Psoas muscle (tissue), 8 donors: Measurements from ENCODE around the gene MYO10. TPM values are rescaled to one million over a fixed set of nuclear protein-coding genes. Genes with fewer than 3 reads are reported as not detected.

ENCODE experiments used
- ATAC-seq, 4 donors: fragments of 200-7000 bp; cut with Tn5 transposase; one replicate each; pipeline ENCODE4 v1.9.1; 2020; ENCODE audit warnings: moderate library complexity in 3 of 4, mild to moderate bottlenecking in 2 of 4
- DNase-seq, 2 donors: peaks; one replicate each; pipeline ENCODE4 v3.0.0-alpha.2; 2020
- H3K27ac ChIP-seq: fragments of 200-600 bp; one replicate; pipeline ENCODE4 v1.8.0; 2022
- H3K27me3 ChIP-seq, 3 donors: fragments of 200-600 bp in 1 of 3; one replicate each; pipeline versions ENCODE4 v1.6.1 to v1.8.0; 2013 to 2022; ENCODE audit warnings: low read length in 2 of 3, mild to moderate bottlenecking in 2 of 3, moderate library complexity in 1 of 3; ENCODE audit not compliant: insufficient read depth in 3 of 3
- H3K36me3 ChIP-seq, 2 donors: fragments of 200-600 bp in 1 of 2; one replicate each; pipeline versions ENCODE4 v1.6.1 to v1.8.0; 2013 to 2022; ENCODE audit warnings: low read depth in 1 of 2, mild to moderate bottlenecking in 1 of 2, moderate library complexity in 1 of 2; ENCODE audit not compliant: insufficient read depth in 1 of 2
- H3K4me1 ChIP-seq: fragments of 200-600 bp; one replicate; pipeline ENCODE4 v1.8.0; 2022
- H3K4me3 ChIP-seq: fragments of 200-600 bp; one replicate; pipeline ENCODE4 v1.8.0; 2022; ENCODE audit warnings: mild to moderate bottlenecking
- H3K9me3 ChIP-seq: fragments of 200-600 bp; one replicate; pipeline ENCODE4 v1.8.0; 2022
- WGBS, 3 donors: extraction: QIAGEN DNeasy Blood & Tissue Kit; methylation state at CpG; one replicate each; pipeline versions ENCODE4 v1.1.6 to v1.1.7; 2013; 5-methylcytosine and 5-hydroxymethylcytosine counted together
- intact Hi-C, 2 donors: fragments of 100-400 bp; cut with DNase I; formaldehyde crosslinking; loops; one replicate each; pipeline versions ENCODE4 v1.11.0 to v1.14.2; 2022
- polyA plus RNA-seq, 3 donors: library from polyadenylated mRNA; stranded (reverse); fragments of 200-250 nt; gene quantifications; one replicate each; pipeline ENCODE4 v1.2.3, GENCODE V29; 2013
- total RNA-seq, 4 donors: library from RNA; stranded (reverse); fragmentation: NEBNext Ultra II Directional in 2 of 4; extraction: Animal tissue kit (Norgen Biotek cat#: 25700) in 2 of 4; gene quantifications; one replicate each; pipeline versions ENCODE4 v1.2.1 to v1.2.4, GENCODE V29; 2021 to 2023
- TF ChIP-seq, protein P1 (sequence below): fragments of 200-600 bp; IDR thresholded peaks from one replicate; pipeline ENCODE4 v1.8.0; 2022; ENCODE audit warnings: antibody characterized with exemption
- donor health status: healthy with polysubstance abuse.
- donor health status: DM: no; HTN: no; CAD: no; lungs with moderate emphysema.
- donor health status: Bipolar disorder and iron deficiency.
- donor health status: healthy.
- donor health status: DM: yes; HTN: yes; CAD: no.
- donor health status: DM: no; HTN: no; CAD: no.
- donor health status: DM: no; HTN: no; CAD: no.
- donor health status: DM: yes; HTN: yes; CAD: no.

MYO10 gene
- total and polyA plus RNA-seq, 7 donors, result 1.8 to 10.9 (median 10.0) TPM

DNA sequence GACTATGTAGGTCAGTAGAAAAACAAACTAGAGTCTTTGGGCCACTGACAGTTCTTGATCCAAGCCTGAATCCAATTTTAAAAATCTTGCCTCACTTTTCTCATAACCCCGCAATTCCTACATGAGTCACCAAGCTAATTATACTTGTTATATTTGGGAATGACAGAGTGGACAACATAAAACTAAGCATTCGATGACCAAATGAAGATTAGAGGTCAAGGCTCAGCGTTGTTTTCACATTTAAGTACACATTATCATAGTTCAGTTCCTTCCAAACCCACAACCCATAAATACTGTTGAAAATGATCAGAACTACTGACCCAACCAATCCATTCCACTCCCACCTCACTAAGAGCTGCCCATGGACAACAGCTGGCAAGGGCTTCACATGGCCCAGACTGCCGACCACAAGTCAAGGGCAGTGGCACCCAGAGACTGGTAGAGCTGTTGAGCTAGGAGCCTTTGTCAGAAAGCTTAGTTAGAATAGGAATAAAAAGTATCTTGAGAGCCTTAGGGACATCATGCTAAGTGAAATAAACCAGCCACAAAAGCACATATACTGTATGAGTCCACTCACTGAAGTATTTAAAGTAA, 64.2 kb downstream of the MYO10 start:
- 62 to 84% (median 67%) methylated on average over 4 of the region's 4 CpGs for WGBS, 3 donors
- no peak for DNase-seq
- peak in 3 of 4 donors; percentile 51 to 73 (median 59) for ATAC-seq
- H3K4me3 ChIP-seq, result no peak overlapping the region
- intact Hi-C loops, result no loop called here
- TF ChIP-seq, protein P1, sequence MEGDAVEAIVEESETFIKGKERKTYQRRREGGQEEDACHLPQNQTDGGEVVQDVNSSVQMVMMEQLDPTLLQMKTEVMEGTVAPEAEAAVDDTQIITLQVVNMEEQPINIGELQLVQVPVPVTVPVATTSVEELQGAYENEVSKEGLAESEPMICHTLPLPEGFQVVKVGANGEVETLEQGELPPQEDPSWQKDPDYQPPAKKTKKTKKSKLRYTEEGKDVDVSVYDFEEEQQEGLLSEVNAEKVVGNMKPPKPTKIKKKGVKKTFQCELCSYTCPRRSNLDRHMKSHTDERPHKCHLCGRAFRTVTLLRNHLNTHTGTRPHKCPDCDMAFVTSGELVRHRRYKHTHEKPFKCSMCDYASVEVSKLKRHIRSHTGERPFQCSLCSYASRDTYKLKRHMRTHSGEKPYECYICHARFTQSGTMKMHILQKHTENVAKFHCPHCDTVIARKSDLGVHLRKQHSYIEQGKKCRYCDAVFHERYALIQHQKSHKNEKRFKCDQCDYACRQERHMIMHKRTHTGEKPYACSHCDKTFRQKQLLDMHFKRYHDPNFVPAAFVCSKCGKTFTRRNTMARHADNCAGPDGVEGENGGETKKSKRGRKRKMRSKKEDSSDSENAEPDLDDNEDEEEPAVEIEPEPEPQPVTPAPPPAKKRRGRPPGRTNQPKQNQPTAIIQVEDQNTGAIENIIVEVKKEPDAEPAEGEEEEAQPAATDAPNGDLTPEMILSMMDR, result no peak
- H3K27me3 ChIP-seq, result no peaks in the 10 kb centered on the region
- no peaks in the 10 kb centered on the region for H3K9me3 ChIP-seq
- H3K27ac ChIP-seq, result peak overlapping the region; percentile 23
- H3K4me1 ChIP-seq, result no peaks in the 10 kb centered on the region
- no peaks in the 10 kb centered on the region for H3K36me3 ChIP-seq

GRCh38 chr5:16870878-16871277, 65.2 kb downstream of the MYO10 start:
- H3K9me3 ChIP-seq, result no peaks in the 10 kb centered on the region
- H3K36me3 ChIP-seq, result no peaks in the 10 kb centered on the region
- ATAC-seq (no peak), DNase-seq (no peak)
- H3K4me3 ChIP-seq, result no peak overlapping the region
- intact Hi-C loops, result no loop called here
- TF ChIP-seq, protein P1, result no peak
- whole genome bisulfite sequencing, 3 donors, result 42 to 79% (median 53%) methylated on average over 1 of the region's 1 CpG
- H3K4me1 ChIP-seq, result no peaks in the 10 kb centered on the region
- H3K27me3 ChIP-seq, result no peaks in the 10 kb centered on the region
- H3K27ac ChIP-seq, result no peak overlapping the region

DNA sequence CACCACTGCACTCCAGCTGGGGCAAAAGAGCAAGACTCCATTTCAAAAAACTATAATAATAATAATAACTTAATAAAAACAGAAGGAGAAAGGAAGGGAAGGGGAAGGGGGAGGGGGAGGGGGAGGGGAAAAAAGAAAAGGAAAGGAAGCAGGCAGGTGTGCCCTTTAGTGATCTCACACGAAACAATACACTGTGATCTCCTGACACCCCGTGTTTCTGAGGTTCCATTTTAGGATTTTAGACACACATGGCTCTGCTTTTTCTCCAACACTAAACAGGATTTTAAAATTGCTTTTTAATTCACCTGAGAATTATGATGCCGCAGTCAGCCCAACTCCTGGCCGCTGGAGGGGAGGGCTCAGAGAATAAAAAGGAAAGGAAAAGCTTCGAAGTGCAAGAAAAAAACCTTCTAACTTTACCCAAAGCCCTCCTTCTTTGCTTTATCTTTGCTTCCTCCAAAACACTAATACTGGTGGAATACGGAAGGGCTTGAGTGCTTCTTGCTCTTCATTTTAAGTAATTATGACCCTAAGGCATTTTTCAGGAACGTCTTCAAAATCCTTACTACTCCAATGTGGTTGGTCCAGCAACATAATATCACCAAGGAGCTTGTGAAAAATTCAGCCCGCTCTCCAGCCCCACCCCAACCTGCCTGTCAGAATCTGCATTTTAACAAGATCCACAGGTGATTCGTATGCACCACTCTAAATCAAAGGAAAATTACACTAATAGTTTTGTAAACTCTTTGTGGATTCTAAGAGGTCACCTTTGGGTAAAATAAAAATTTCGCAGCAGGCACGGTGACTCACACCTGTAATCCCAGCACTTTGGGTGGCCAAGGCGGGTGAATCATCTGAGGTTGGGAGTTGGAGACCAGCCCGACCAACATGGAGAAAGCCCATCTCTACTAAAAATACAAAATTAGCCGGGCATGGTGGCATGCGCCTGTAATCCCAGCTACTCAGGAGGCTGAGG, 66.0 kb downstream of the MYO10 start:
- intact Hi-C loops, result no loop called here
- no peak overlapping the region for H3K4me3 ChIP-seq
- ATAC-seq, result peak in 1 of 4 donors; percentile 26
- no peaks in the 10 kb centered on the region for H3K9me3 ChIP-seq
- H3K27me3 ChIP-seq, result no peaks in the 10 kb centered on the region
- WGBS, 3 donors, result 85 to 90% (median 89%) methylated on average over 15 of the region's 15 CpGs
- TF ChIP-seq, protein P1, result no peak
- no peak for DNase-seq
- no peaks in the 10 kb centered on the region for H3K36me3 ChIP-seq
- no peaks in the 10 kb centered on the region for H3K4me1 ChIP-seq
- H3K27ac ChIP-seq, result no peak overlapping the region

GRCh38 chr5:16867577-16867953, 68.5 kb downstream of the MYO10 start:
- WGBS, 3 donors, result 79 to 81% (median 80%) methylated on average over 3 of the region's 3 CpGs
- Histone ChIP-seq H3K27ac (no peak overlapping the region), H3K36me3 (no peaks in the 10 kb centered on the region), H3K4me3 (no peak overlapping the region), H3K4me1 (no peaks in the 10 kb centered on the region), H3K9me3 (no peaks in the 10 kb centered on the region), H3K27me3 (no peaks in the 10 kb centered on the region)
- DNase-seq (no peak), ATAC-seq (no peak)
- intact Hi-C loops, result no loop called here
- TF ChIP-seq, protein P1, result no peak
